ENCODE results near the gene ATXN3. TPM values are rescaled to one million over a fixed set of nuclear protein-coding genes. Genes with fewer than 3 reads are reported as not detected.

ATXN3 gene
- total RNA-seq, 1 donor from 2014 or later: 24.2 TPM

- peaks cover 6% of the 10 kb centered on the region for H3K4me1 ChIP-seq (ENCODE audit: insufficient read depth, low read length)
- H3K27me3 ChIP-seq (ENCODE audit: insufficient read depth, low read length): no peaks in the 10 kb centered on the region
- peak overlapping the region; percentile 94 for H2AFZ ChIP-seq (ENCODE audit: low read depth, low read length)
- Mint-ChIP-seq H3K4me3 (ENCODE audit: unreplicated experiment) (peak overlapping the region; percentile 96), H3K27me3 (ENCODE audit: low read depth, unreplicated experiment) (no peaks in the 10 kb centered on the region), H3K9me3 (ENCODE audit: unreplicated experiment) (no peaks in the 10 kb centered on the region), H3K36me3 (ENCODE audit: low read depth, unreplicated experiment) (peaks cover 3% of the 10 kb centered on the region), H3K4me1 (ENCODE audit: low read depth, unreplicated experiment) (peaks cover 18% of the 10 kb centered on the region), H3K27ac (ENCODE audit: unreplicated experiment) (peak overlapping the region; percentile 100)
- H3K4me3 ChIP-seq (ENCODE audit: insufficient read depth, low read depth, low read length): peak overlapping the region; percentile 94
- H3K4me2 ChIP-seq (ENCODE audit: low read length): peak overlapping the region; percentile 95
- H4K20me1 ChIP-seq (ENCODE audit: insufficient read depth, low read length): no peaks in the 10 kb centered on the region
- FAIRE-seq (no peak), DNase-seq (ENCODE audit: low read depth) (peak; percentile 33)
- H3K36me3 ChIP-seq (ENCODE audit: insufficient read depth, low read length): peaks cover 3% of the 10 kb centered on the region
- no peaks in the 10 kb centered on the region for H3K9me3 ChIP-seq (ENCODE audit: insufficient read depth, low read depth, low read length)
- H3K9ac ChIP-seq (ENCODE audit: low read length): peak overlapping the region; percentile 97
- TF ChIP-seq EZH2 (IDR thresholded peaks at IDR 0.05; ENCODE audit: insufficient read depth, low read length): no peak
- TF ChIP-seq, protein P1, sequence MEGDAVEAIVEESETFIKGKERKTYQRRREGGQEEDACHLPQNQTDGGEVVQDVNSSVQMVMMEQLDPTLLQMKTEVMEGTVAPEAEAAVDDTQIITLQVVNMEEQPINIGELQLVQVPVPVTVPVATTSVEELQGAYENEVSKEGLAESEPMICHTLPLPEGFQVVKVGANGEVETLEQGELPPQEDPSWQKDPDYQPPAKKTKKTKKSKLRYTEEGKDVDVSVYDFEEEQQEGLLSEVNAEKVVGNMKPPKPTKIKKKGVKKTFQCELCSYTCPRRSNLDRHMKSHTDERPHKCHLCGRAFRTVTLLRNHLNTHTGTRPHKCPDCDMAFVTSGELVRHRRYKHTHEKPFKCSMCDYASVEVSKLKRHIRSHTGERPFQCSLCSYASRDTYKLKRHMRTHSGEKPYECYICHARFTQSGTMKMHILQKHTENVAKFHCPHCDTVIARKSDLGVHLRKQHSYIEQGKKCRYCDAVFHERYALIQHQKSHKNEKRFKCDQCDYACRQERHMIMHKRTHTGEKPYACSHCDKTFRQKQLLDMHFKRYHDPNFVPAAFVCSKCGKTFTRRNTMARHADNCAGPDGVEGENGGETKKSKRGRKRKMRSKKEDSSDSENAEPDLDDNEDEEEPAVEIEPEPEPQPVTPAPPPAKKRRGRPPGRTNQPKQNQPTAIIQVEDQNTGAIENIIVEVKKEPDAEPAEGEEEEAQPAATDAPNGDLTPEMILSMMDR (IDR thresholded peaks at IDR 0.05; ENCODE audit: insufficient read depth, low read depth, low read length): no peak
- peaks cover 46% of the 10 kb centered on the region for H3K79me2 ChIP-seq (ENCODE audit: insufficient read depth, low read length)
- peak overlapping the region; percentile 94 for H3K27ac ChIP-seq (ENCODE audit: low read depth, low read length)
Measured at GRCh38 chr14:92121207-92121669, 14.9 kb upstream of the ATXN3 start.

DNA sequence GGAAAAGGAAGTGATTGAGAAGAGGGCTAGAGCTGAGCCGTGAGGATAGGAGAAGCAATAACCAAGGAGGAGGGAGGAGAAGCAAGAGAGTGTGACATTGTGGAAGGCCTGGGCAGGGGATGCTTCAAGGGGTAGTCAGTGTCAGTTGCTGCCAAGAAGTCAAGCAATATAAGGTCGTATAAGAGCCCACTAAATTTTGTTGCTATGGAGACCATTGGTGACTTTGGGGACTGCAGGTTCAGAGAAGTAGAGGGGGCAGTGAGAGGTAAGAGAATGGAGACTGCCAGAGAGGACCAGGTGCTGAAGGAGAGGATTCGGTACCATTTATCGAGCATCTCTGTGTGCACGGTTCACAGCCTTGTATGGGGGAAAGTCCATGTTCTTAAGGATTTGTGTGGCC lies 3.1 kb upstream of the ATXN3 start:
- no peak overlapping the region for H3K4me3 ChIP-seq (ENCODE audit: insufficient read depth, low read depth, low read length)
- H3K4me1 ChIP-seq (ENCODE audit: insufficient read depth, low read length): peaks cover 7% of the 10 kb centered on the region
- TF ChIP-seq, protein P1 (IDR thresholded peaks at IDR 0.05; ENCODE audit: insufficient read depth, low read depth, low read length): no peak
- TF ChIP-seq EZH2 (IDR thresholded peaks at IDR 0.05; ENCODE audit: insufficient read depth, low read length): no peak
- Mint-ChIP-seq H3K36me3 (ENCODE audit: low read depth, unreplicated experiment) (no peaks in the 10 kb centered on the region), H3K4me3 (ENCODE audit: unreplicated experiment) (no peak overlapping the region), H3K4me1 (ENCODE audit: low read depth, unreplicated experiment) (no peaks in the 10 kb centered on the region), H3K27ac (ENCODE audit: unreplicated experiment) (no peak overlapping the region), H3K27me3 (ENCODE audit: low read depth, unreplicated experiment) (no peaks in the 10 kb centered on the region), H3K9me3 (ENCODE audit: unreplicated experiment) (peaks cover 2% of the 10 kb centered on the region)
- H3K9ac ChIP-seq (ENCODE audit: low read length): no peak overlapping the region
- DNase-seq (ENCODE audit: low read depth): no peak
- no peak overlapping the region for H3K4me2 ChIP-seq (ENCODE audit: low read length)
- H3K9me3 ChIP-seq (ENCODE audit: insufficient read depth, low read depth, low read length): no peaks in the 10 kb centered on the region
- no peaks in the 10 kb centered on the region for H3K27me3 ChIP-seq (ENCODE audit: insufficient read depth, low read length)
- H2AFZ ChIP-seq (ENCODE audit: low read depth, low read length): no peak overlapping the region
- FAIRE-seq: no peak
- H4K20me1 ChIP-seq (ENCODE audit: insufficient read depth, low read length): peaks cover 5% of the 10 kb centered on the region
- no peaks in the 10 kb centered on the region for H3K36me3 ChIP-seq (ENCODE audit: insufficient read depth, low read length)
- H3K27ac ChIP-seq (ENCODE audit: low read depth, low read length): no peak overlapping the region
- peaks cover 14% of the 10 kb centered on the region for H3K79me2 ChIP-seq (ENCODE audit: insufficient read depth, low read length)
